GM18511 (cell line): ENCODE data around the gene IGF1R.

Source experiments
- ATAC-seq: cut with Tn5 transposase; IDR thresholded peaks from one replicate; pipeline ENCODE4 v1.9.1; 2021; ENCODE audit warnings: mild to moderate bottlenecking, moderate library complexity; ENCODE audit not compliant: unreplicated experiment

IGF1R gene

DNA sequence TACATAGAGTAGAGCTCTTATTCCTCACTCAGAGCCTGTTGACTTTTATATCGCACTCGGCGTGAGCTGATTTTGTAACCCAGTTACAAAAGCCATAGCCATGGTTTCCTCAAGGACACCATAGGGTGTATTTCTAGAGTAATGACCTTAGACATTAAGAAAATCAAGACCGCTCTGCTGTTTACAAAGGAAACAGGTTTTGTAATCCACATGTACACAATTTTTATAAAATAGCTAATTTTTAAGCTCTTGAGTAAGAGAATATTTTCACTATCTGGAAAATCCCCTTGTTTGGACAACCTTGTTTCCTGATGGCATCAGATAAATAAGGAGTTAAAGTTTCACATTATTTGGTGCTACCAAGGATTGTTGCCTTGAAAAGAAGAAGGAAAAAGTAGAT is 254.6 kb downstream of the IGF1R start:
- no peak for ATAC-seq

DNA sequence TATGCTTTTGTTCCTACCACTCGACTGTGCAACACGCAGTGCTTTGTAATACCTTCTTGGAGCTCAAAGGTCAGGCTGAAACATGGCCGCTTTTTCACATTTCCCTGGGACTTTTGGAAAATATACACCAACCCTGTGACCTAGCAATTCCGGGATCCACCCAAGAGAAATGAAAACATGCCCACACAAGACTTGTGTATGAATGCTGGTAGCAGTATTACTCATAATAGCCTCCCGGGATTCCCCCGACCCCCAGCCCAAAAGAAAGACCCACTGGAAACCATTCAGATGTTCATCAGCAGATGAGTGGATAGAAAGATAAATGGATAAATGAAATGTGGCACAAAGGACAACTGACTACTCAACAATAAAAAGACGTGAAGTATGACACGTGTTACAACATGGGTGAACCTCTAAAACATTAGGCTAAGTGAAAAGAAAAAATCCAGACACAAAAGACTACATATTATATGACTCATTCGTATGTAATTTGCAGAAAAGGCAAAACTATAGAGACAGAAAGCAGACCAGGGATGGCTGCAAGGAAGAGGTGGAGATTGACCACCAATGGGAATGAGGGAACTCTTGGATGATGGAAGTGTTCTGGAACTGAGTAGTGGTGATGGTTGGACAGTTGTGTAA is 255.2 kb downstream of the IGF1R start:
- ATAC-seq, result no peak

DNA sequence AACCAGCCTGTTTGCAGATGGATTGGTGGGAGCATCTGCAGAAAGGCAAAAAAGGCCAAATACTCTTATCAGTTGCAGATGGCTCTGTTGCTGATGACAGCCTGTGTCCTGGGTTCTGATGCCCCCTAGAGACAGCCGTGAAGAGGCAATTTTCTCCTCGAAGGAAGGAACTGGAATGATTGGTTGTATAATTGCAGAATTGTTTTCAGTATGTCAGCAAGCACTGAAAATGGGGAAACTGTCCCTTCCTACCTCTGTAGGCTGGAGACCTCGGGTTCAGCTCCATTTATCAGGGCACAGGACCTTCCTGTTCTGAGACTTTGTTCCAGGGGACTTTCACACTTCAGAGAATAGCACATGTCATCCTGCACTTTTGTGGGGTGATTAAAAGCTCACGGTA is 256.2 kb downstream of the IGF1R start:
- ATAC-seq, result no peak

DNA sequence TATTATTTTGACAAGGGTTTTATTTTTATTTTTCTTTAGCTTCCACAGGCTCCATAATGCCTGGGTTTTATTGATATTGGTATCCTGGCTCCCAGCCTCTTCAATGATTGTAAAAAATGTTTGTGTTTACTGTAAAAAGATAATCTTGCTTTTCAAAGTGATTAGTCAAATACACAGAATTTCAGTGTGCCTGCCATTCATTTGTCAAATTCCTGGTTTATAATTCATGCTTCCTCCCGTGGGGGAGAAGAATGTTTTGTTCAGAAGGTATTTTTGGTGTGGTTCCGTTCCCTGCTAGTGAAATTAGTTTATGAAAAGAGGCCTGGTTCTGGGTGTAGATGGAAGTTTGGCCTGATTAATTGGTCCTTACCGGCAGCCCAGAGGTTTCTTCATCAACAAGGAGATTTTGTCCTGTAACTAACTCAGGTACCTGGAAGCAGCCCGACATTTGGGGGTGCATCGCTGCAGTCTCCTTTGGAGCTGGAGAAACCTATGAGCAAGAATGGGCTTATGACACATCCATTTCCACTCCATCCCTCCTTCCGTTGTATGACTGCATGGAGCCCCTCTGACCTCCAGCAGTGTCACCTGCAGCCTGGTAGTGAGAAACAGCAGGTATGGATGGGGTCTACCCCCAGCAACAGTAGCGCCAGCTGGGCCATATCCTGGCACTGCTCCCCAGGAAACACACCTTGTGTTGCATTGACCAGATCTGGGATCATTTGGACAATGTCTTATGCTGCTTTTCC is 257.8 kb downstream of the IGF1R start:
- no peak for ATAC-seq

DNA sequence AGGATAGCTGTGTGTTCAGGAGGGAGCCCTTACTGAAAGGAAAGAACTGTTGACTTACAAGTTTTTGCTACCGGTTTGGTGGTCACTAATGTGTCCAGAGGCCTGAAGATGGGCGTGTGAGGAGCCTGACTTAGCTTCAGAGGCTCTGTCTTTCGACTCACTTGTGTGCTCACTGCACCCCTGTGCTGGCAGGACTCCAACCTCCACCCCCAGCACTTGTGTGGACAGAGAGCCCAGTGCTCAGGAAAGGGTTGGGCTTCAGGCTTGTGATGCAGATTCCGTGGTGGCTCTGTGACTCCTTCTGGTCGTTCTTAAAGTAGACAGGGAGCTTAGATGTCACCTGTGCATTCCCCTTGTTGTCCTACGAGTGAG is 258.4 kb downstream of the IGF1R start:
- ATAC-seq, result no peak

DNA sequence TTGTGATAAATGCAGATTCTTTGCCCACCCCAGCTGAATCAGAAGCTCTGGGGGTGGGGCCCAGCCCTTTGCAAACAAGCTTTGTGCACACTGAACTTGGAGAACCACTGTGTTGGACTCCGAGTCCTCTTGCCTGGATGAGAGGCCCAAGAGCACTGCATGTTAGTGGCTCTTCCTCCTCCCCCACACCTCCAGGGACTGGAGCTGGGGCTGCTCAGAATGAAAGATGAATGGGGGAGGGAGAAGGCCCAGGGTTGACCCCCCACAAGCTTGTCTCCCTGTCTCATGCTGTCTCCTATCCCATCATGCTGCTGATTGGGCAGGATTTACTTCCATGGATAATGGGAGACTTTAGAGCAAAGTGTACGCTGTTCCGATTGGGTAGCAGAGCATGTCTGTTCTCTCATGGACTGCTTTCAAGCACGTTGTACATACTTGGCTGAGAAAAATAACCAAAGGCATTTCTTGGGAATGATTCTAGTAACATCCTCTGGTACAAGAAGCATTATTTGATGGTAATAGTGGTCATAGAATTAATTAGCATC is 259.7 kb downstream of the IGF1R start:
- ATAC-seq, result no peak

DNA sequence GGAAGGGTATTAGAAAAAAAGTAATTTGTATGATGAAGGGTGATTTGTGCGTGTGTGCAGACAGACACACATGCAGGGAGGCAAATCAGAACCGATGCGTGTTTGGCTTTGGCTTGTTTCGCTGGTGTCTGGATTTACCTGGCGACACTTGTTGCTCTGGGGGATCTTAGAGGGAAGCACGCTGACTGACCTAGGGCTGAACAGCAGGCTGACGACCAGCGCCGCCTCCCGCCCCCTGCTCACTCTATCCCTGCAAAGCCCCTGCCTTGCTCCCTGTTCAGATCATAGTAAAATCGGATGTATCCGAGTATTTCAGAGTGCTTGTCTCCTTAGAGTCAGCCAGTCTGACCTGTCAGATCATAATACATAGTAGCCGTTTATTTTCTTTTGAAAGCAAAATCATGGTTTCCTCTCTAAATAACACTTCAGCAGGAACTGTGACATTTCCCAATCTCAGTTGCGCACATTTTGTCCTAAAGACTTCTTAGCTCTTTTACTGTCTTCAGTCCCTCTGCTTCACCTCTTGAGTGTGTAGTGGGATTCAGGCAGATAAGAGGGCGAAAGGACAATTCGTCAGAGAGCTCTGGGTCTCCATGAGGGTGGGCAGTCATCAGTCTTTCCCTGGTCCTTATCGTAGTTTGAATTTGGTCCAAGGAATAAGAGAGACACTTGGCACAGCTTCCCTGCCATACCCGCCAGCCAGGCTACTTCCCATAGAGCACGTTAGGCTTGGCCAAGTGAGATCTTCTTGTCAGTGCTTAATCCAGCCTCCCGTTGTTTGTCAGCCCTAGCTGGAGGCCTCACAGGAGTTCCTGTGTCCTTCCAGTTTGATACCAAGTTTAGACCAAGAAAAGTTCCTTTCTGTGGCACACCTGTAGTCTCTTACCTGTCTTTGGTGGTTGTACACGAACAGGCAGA is 261.9 kb downstream of the IGF1R start:
- ATAC-seq, result no peak

DNA sequence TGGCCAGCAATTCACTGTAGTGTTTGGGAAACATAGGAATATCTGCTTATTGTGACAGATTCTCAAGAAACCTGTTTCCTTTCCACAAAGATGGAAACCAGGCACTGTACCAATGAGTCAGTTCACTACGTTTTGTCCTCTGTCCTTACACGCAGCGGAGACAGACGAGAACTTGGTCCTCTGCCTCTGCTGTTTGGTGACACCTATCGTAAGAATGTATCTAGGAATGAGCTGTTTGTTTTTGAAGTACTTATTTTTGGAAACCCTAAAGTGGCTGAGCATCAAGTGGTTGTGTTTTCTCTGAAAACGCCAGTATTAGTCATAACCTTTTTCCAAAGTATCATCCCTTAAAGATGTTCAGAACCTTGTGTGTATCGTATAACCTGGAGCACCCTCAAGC is 266.3 kb downstream of the IGF1R start:
- no peak for ATAC-seq

DNA sequence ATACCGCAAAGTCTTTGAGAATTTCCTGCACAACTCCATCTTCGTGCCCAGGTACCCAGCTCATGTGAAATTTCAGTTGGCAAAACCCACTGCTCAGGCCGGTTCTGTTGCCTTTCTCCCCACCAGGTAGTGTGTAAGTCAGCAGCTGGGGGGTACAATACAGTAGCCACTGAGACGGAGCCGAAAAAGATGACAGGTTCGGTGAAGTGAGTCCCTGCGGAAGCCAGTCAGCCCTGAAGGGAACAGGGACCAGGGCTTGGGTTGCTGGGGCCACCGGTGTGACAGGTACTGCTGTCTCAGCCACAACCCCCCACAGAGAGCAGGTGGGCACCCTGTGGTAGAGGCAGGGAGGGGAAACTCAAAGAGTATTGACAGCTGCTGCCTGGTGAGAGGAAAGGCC is 268.5 kb downstream of the IGF1R start:
- no peak for ATAC-seq

DNA sequence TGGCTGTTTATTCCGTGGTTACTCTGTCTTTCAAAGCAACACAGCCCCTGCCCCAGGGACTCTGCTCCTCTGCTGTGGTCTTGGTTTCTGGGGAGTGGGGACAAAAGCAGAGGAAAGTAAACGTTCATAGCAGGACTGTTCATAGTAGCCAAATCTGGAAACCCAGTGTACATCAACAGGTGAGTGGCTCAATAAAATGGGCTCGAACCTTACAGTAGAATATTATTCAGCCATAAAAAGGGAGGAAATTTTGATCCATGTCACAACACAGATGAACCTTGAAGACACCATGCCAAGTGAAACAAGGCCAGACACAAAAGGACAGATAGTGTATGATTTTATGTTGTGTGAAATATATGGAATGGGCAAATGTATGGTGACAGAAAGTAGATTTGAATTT is 269.1 kb downstream of the IGF1R start:
- no peak for ATAC-seq

DNA sequence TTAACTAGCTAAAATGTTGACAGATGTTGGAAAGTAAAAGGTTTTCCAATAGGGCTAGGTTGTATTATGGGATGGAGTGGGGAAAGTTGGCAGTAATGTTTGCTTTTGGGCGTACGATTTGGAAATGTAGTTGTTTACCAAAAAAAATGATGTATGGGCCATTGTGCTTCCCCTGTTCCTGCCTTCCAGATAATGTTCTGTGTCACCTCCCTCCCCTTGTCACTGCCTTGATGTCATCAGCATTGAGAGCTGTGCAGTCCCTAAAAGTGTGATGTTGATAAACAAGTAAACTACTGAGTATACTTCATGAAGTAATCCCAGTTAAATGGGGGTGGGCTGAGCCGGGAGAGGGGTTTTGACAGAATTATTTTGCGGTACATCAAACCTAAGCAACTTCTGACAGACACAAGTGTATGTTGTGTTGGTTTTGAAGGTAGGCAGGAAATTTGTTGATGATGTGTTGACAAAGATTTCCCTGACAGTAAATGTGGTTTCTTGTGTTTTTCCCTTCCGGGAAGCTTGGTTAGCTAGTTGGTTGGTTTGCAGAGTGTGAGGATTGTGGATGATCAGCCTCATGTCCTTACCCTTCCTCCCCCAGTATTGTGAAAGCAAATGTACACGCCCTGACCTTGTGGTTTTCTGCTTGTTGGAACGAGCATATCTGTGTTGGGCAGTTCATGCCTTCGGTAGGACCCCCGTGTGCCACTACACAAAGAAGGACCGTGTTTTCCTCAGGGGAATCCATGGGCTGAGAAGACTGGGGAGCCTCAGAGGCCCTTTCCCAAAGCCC is 271.9 kb downstream of the IGF1R start:
- no peak for ATAC-seq

DNA sequence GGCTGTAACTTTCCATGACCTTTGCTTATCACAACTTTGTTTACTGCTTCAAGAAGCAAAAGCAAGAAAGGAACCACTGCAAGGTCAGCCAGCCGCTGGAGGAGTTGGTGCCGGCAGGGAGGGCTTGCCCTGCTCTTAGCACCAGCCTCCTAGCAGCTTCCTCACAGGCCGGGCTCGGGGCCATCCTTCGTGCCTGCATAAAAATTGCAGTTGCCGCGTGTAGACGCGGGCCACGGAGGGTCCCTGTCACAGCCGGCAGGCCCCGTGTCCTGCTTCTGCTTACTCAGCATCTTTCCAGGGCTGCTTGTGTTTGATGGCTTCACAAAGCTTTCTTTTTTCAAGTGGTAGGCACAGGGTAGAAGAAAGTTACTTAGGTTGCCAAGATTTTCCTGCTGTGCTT is 274.8 kb downstream of the IGF1R start:
- no peak for ATAC-seq

DNA sequence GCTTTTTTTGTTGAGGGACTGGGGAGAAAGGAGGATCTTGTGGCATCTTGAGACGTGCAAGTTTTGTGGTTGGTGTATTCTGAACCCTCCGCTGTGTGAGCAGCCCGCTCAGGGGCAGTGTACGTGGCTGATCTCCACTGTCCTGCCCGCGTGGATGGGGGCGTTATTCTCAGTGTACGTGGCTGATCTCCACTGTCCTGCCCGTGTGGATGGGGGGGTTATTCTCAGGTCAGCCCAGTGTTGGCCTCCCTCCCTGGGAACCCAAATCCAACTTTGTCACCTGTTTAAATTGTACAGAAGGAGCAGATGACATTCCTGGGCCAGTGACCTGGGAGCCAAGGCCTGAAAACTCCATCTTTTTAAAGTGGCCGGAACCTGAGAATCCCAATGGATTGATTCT is 275.2 kb downstream of the IGF1R start:
- no peak for ATAC-seq

DNA sequence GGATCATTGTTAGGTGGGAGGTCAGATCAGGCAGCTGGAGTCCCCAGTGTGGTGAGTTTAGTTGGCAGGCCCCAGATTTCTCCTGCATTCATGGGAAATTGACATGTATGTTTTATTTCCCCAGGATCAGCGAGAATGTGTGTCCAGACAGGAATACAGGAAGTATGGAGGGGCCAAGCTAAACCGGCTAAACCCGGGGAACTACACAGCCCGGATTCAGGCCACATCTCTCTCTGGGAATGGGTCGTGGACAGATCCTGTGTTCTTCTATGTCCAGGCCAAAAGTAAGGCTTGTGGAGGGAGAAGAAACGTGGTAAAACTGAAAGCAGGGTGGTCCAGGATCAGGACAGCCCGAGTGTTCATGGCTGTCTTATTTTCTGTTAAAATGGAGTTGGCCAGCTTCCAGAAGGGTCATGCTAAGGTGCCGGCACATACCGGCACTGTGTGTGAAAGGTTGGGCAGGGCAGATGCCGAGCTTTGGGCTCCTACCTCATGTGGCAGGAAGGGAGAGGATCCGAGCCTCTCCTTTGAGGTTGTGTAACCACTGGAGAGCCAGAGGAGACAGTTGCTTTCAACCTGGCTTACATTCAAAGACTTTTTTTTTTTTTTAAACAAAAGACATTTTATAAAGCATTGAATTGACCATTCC is 276.2 kb downstream of the IGF1R start:
- ATAC-seq, result no peak

DNA sequence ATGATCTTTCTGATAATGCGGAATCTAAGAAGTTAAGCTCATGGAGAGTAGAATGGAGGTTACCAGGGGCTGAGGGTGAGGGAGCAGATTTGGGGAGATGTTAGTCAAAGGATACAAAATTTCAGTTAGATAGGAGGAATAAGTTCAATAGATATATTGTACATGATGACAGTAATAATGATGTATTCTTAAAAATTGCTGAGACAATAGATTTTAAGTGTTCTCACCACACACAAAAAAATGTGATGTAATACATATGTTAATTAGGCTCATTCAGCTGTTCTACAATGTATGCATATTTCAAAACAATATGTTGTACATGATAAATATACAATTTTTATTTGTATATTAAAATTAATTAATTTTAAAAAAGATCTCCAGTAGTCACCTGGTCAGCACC is 277.9 kb downstream of the IGF1R start:
- no peak for ATAC-seq

DNA sequence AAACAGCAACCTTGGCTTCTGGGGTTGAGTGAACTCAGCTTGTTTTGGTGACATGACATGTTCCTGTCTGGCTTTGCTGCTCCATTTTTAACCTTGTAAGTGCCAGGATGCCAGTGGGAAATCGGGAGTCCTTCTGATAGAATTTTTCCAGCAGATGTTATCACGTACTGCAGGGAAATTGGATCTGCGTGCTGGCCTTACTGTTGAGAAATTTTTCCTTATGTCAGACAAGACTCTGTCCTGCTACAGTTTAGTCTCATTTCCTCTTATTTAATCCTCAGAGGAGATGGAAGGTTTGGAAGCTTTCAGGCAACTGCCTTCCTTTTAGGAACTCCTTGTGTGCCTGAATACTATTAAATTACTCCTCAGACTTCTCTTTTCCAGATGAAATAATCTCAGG is 278.7 kb downstream of the IGF1R start:
- ATAC-seq, result no peak

DNA sequence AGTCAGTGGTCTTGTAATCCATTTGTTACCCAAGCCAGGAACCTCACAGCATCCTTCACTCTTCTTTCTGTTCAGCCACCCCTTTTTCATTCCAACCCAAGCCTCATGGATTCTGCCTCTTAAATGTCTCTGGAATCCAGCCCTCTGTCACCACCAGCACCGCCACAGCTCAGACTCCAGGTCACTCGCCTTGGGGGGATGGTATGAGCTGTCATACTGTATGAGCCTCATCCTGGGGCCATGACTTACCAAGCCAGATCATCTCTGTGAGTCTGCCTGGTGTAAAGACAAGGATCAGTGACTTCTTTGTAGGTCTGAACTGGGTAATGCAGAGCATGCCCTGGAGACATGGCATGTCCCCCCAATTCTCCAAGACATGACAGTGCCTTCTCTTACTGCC is 279.7 kb downstream of the IGF1R start:
- ATAC-seq, result no peak

DNA sequence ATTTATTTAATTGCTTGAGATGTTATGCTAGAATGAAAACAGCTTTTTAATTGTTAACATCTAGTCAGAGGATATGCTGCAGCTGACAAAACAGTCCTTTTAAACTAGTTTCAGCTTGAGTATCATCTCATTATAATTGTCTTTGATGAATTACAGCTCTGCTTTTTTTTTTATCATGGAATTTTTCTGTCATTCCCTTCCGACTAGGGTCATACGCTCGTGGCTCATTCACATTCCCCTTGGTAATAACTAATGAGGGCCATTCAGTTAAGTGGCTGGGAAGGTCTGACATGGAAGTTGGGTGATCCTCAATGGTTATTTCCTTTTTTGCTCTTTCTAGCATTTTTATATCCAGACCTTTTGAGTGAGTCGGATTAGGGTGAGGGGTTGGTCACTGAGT is 282.2 kb downstream of the IGF1R start:
- ATAC-seq, result no peak

DNA sequence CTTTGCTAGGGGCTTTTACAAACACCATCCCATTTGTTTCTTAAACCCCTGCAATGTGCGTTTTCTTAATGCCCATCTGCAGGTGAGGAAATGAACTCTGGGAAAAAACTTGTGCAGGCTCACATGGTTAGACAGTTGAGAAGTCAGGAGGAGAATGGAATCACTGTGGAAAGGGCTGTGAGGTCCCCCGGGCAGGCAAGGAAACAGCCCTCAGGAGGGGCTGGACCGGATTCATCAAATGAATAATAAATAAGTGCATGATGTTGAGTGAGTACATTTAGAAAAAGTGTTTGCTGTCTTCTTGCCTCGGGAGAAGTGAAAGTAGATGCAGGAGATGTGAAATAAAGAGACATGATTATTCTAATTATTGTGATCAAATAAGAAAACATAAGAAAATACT is 282.7 kb downstream of the IGF1R start:
- ATAC-seq, result no peak

DNA sequence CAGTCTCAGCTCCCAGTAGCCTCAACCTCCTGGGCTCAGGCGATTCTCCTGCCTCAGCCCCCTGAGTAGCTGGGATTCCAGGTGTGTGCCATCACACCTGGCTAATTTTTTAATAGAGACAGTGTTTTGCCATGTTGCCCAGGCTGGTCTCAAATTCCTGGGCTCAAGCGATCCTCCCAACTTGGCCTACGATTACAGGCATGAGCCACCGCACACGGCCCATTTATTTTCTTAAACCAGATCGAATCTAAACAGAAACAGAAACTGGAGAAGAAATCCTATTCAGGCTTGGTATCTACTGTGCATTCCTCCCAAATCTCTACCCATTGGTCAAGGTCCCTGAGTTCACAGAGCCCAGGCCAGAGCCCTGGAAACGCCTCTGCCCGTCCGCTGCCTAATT is 285.1 kb downstream of the IGF1R start:
- ATAC-seq, result no peak
